ENCODE results near the gene SNTG2. TPM values are rescaled to one million over a fixed set of nuclear protein-coding genes. Genes with fewer than 3 reads are reported as not detected.
A peak's percentile ranks its signal among the peaks of the same experiment; 100 is the strongest.

The SNTG2 gene
- total RNA-seq, 2 donors from 2014 or later, result 0.72 to 1.0 TPM

DNA sequence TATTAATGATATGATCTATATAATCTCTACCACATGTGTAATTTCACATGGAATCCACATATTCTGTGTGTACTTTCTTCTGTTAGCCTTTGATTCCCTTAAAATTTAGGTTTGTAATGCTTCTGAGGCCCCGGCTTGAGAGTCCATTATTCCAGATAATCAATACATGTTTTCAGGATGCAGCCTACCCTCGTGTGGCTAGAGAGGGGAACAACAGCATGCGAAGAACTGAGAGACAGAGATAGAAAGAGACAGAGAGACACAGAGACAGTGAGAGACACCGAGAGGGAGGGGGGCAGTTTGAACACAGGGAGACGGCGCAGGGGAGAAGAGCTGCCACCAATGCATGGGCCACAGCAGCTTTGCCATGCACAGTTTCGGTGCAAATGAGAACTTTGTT lies 185.4 kb downstream of the SNTG2 start:
- Histone ChIP-seq H3K9me3 (no peaks in the 10 kb centered on the region), H3K27me3 (no peaks in the 10 kb centered on the region), H3K27ac (no peak overlapping the region), H3K4me3 (no peak overlapping the region), H3K9ac (ENCODE audit: low read depth in 2 of 2, low read length in 2 of 2) (no peak overlapping the region), H3K4me1 (no peaks in the 10 kb centered on the region), H3K36me3 (no peaks in the 10 kb centered on the region)
- TF ChIP-seq, protein P1, sequence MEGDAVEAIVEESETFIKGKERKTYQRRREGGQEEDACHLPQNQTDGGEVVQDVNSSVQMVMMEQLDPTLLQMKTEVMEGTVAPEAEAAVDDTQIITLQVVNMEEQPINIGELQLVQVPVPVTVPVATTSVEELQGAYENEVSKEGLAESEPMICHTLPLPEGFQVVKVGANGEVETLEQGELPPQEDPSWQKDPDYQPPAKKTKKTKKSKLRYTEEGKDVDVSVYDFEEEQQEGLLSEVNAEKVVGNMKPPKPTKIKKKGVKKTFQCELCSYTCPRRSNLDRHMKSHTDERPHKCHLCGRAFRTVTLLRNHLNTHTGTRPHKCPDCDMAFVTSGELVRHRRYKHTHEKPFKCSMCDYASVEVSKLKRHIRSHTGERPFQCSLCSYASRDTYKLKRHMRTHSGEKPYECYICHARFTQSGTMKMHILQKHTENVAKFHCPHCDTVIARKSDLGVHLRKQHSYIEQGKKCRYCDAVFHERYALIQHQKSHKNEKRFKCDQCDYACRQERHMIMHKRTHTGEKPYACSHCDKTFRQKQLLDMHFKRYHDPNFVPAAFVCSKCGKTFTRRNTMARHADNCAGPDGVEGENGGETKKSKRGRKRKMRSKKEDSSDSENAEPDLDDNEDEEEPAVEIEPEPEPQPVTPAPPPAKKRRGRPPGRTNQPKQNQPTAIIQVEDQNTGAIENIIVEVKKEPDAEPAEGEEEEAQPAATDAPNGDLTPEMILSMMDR (IDR thresholded peaks at IDR 0.05), result no peak
- no peak for DNase-seq
- intact Hi-C loops (cut with DNase I), result no loop called here

GRCh38 chr2:1136846-1137245 lies 186.2 kb downstream of the SNTG2 start:
- no peak overlapping the region for H3K9ac ChIP-seq (ENCODE audit: low read depth in 2 of 2, low read length in 2 of 2)
- TF ChIP-seq, protein P1 (IDR thresholded peaks at IDR 0.05), result no peak
- intact Hi-C loops (cut with DNase I), result no loop called here
- no peak overlapping the region for H3K4me3 ChIP-seq
- H3K27me3 ChIP-seq, result no peaks in the 10 kb centered on the region
- H3K9me3 ChIP-seq, result no peaks in the 10 kb centered on the region
- DNase-seq, result no peak
- no peaks in the 10 kb centered on the region for H3K36me3 ChIP-seq
- H3K27ac ChIP-seq, result no peak overlapping the region
- H3K4me1 ChIP-seq, result no peaks in the 10 kb centered on the region

GRCh38 chr2:1137264-1137663 lies 186.6 kb downstream of the SNTG2 start:
- intact Hi-C loops (cut with DNase I), result no loop called here
- TF ChIP-seq, protein P1 (IDR thresholded peaks at IDR 0.05), result no peak
- H3K27ac ChIP-seq, result no peak overlapping the region

DNA sequence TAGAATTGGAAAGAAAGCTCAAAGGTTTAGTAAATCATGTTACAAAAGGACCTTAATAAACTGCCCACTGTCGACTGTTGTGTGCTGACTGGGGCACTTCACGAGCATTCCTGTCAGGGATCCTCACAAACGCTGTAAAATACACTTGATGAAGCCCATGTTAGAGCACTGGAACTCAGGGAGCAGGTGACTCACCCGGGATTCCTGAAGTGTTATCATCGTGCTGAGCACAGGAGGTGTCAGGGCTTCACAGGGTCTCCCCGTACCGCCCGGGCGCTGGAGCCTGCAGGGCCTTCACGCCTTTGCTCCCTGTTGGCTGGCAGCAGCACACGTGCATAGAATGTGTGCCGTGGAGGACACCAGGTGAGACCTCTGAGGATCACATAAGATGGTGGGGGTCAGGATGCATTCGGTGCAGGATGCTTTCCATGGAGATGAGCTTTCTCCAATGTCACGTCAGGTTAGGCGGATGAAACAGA lies 187.3 kb downstream of the SNTG2 start:
- H3K27me3 ChIP-seq, result no peaks in the 10 kb centered on the region
- H3K4me3 ChIP-seq, result no peak overlapping the region
- no peaks in the 10 kb centered on the region for H3K9me3 ChIP-seq
- no peak for DNase-seq
- intact Hi-C loops (cut with DNase I), result no loop called here
- H3K9ac ChIP-seq (ENCODE audit: low read depth in 2 of 2, low read length in 2 of 2), result no peak overlapping the region
- H3K4me1 ChIP-seq, result no peaks in the 10 kb centered on the region
- TF ChIP-seq, protein P1 (IDR thresholded peaks at IDR 0.05), result no peak
- H3K27ac ChIP-seq, result no peak overlapping the region
- no peaks in the 10 kb centered on the region for H3K36me3 ChIP-seq

More at GRCh38 chr2:1137264-1137663, 186.6 kb downstream of the SNTG2 start:
- no peak for DNase-seq
- no peaks in the 10 kb centered on the region for H3K27me3 ChIP-seq
- no peaks in the 10 kb centered on the region for H3K36me3 ChIP-seq
- no peaks in the 10 kb centered on the region for H3K4me1 ChIP-seq
- no peak overlapping the region for H3K4me3 ChIP-seq
- H3K9me3 ChIP-seq, result no peaks in the 10 kb centered on the region
- no peak overlapping the region for H3K9ac ChIP-seq (ENCODE audit: low read depth in 2 of 2, low read length in 2 of 2)

DNA sequence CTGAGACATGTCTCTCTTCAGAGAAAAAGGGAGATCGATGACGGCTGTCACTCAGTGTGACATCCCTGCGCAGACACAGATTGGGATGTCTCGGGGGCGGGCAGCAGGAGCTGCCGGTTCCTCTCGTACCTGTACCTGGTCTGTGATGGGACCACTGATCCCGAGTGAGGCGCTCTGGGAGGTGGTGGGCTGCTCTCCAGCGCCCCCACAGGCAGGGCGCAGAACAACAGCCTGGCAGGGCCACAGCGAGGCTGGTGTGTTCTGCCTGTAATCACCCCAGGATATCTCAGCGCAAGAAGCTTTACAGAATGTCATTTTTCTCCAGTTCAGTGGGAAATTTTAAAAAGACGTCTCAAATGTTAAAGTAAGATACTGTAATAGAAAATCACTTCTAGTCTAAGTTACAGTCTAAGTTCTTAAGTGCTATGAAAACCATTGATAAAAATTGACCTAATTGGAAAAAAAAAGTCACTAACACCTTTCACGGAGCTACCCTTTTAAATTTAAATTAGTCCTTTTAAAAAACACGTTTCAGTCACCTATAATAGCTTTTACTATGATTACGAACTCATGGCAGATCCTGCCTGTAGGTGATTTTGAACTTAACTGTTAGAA lies 189.8 kb downstream of the SNTG2 start:
- H3K27ac ChIP-seq, result no peak overlapping the region
- H3K36me3 ChIP-seq, result no peaks in the 10 kb centered on the region
- no peaks in the 10 kb centered on the region for H3K27me3 ChIP-seq
- no peak for DNase-seq
- no peak overlapping the region for H3K4me3 ChIP-seq
- intact Hi-C loops (cut with DNase I), result loop anchor here (10.0 kb wide), 1 partner anchor 286 kb away; no protein-coding TSS in a partner anchor
- H3K9me3 ChIP-seq, result no peaks in the 10 kb centered on the region
- no peaks in the 10 kb centered on the region for H3K4me1 ChIP-seq
- no peak overlapping the region for H3K9ac ChIP-seq (ENCODE audit: low read depth in 2 of 2, low read length in 2 of 2)
- TF ChIP-seq, protein P1 (IDR thresholded peaks at IDR 0.05), result peak; percentile 92
